ENCODE data around the gene TMEM115.

GRCh38 chr3:50365080-50365841, 5.9 kb upstream of the TMEM115 start:
- TF ChIP-seq RARB (CRISPR knock-in tag; IDR thresholded peaks at IDR 0.05) (no peak), ZFP30 (CRISPR knock-in tag; IDR thresholded peaks at IDR 0.05) (no peak), ARNTL (CRISPR knock-in tag; IDR thresholded peaks at IDR 0.05; ENCODE audit: borderline replicate concordance, low read depth) (no peak), SNAI2 (CRISPR knock-in tag; IDR thresholded peaks at IDR 0.05) (no peak), ESRRG (CRISPR knock-in tag; IDR thresholded peaks at IDR 0.05) (no peak), ZNF8 (CRISPR knock-in tag; IDR thresholded peaks at IDR 0.05) (no peak), TSHZ2 (CRISPR knock-in tag; IDR thresholded peaks at IDR 0.05) (no peak), ZFP3 (CRISPR knock-in tag; IDR thresholded peaks at IDR 0.05) (no peak), BACH2 (CRISPR knock-in tag; IDR thresholded peaks at IDR 0.05; ENCODE audit: borderline replicate concordance) (no peak)
- TF ChIP-seq, protein P1, sequence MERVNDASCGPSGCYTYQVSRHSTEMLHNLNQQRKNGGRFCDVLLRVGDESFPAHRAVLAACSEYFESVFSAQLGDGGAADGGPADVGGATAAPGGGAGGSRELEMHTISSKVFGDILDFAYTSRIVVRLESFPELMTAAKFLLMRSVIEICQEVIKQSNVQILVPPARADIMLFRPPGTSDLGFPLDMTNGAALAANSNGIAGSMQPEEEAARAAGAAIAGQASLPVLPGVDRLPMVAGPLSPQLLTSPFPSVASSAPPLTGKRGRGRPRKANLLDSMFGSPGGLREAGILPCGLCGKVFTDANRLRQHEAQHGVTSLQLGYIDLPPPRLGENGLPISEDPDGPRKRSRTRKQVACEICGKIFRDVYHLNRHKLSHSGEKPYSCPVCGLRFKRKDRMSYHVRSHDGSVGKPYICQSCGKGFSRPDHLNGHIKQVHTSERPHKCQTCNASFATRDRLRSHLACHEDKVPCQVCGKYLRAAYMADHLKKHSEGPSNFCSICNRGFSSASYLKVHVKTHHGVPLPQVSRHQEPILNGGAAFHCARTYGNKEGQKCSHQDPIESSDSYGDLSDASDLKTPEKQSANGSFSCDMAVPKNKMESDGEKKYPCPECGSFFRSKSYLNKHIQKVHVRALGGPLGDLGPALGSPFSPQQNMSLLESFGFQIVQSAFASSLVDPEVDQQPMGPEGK (CRISPR knock-in tag; IDR thresholded peaks at IDR 0.05; ENCODE audit: borderline replicate concordance): no peak

All from SK-N-SH treated with all-trans-retinoic acid at 6 μM for 48 hours (cell line).